Thyroid gland (tissue), 4 donors: Measurements from ENCODE around the gene SVIL. TPM values are rescaled to one million over a fixed set of nuclear protein-coding genes. Genes with fewer than 3 reads are reported as not detected.

ENCODE experiments used
- DNase-seq, 2 donors: peaks; one replicate each; pipeline ENCODE4 v3.0.0-alpha.2; 2019
- H3K27ac ChIP-seq, 3 donors: fragments of 200-600 bp; sonication (generic); 1 replicate in 2 of 3; 2 replicates in 1 of 3; pipeline ENCODE4 v1.5.1; 2016 to 2019; ENCODE audit warnings: mild to moderate bottlenecking in 1 of 3, moderate library complexity in 1 of 3
- H3K27me3 ChIP-seq: fragments of 200-600 bp; sonication (generic); one replicate; pipeline ENCODE4 v1.5.1; 2019
- H3K36me3 ChIP-seq, 2 donors: fragments of 200-600 bp; sonication (generic); one replicate each; pipeline ENCODE4 v1.5.1; 2016 to 2019
- H3K4me1 ChIP-seq, 2 donors: fragments of 200-600 bp; sonication (generic); one replicate each; pipeline ENCODE4 v1.5.1; 2017 to 2019
- H3K4me3 ChIP-seq, 3 donors: fragments of 200-600 bp; sonication (generic); replicated peaks in 1 of 3; 1 replicate in 2 of 3; 2 replicates in 1 of 3; pipeline ENCODE4 v1.5.1; 2016; ENCODE audit warnings: mild to moderate bottlenecking in 1 of 3
- H3K9me3 ChIP-seq: fragments of 200-600 bp; sonication (generic); one replicate; pipeline ENCODE4 v1.5.1; 2017
- CTCF ChIP-seq, 6 experiments: fragments of 200-600 bp in 3 of 6; fragments of 450-650 bp in 3 of 6; sonication (generic) in 3 of 6; IDR thresholded peaks; one replicate each; pipeline ENCODE4 v1.5.1; 2016 to 2019; ENCODE audit warnings: antibody characterized with exemption in 6 of 6, mild to moderate bottlenecking in 2 of 6, inconsistent platforms in 1 of 6, moderate library complexity in 1 of 6
- POLR2A ChIP-seq, 2 donors: fragments of 450-650 bp; IDR thresholded peaks; one replicate each; pipeline ENCODE4 v1.6.1; 2017; ENCODE audit warnings: antibody characterized with exemption in 2 of 2, mild to moderate bottlenecking in 2 of 2, moderate library complexity in 1 of 2
- WGBS, 2 donors: methylation state at CpG; one replicate each; pipeline ENCODE4 v1.1.5; 2017; 5-methylcytosine and 5-hydroxymethylcytosine counted together
- intact Hi-C: fragments of 100-400 bp; cut with DNase I; formaldehyde crosslinking; loops from one replicate; pipeline ENCODE4 v1.15.1; 2023
- microRNA counts, 2 donors: library from miRNA; unstranded; fragments of <30 nt; microRNA quantifications; one replicate each; lab custom pipeline; 2016 to 2017
- microRNA-seq: library from miRNA; unstranded; fragments of <30 nt; microRNA quantifications from one replicate; pipeline ENCODE4, GENCODE V29; 2016
- small RNA-seq: library from RNA; depleted of rRNA; stranded (forward); fragments of <200 nt; gene quantifications from one replicate; pipeline ENCODE3, GENCODE V24; 2016
- total RNA-seq, 4 donors: library from RNA; depleted of rRNA; stranded (reverse); fragments of >200 nt; gene quantifications; one replicate each; pipeline ENCODE4 v1.2.3, GENCODE V29; 2016

SVIL gene
- total RNA-seq, 4 donors from 2014 or later: 59.9 to 211 (median 134) TPM

GRCh38 chr10:29409241-29410054 is 225.3 kb downstream of the SVIL start:
- peaks cover 19 to 31% of the 10 kb centered on the region in 2 donors for H3K4me1 ChIP-seq
- intact Hi-C loops: no loop called here
- no peaks in the 10 kb centered on the region for H3K27me3 ChIP-seq
- DNase-seq: peak; percentile 81 to 83
- TF ChIP-seq CTCF (IDR thresholded peaks at IDR 0.05) (peak in 1 of 6 experiments; percentile 8), POLR2A (IDR thresholded peaks at IDR 0.05) (peak; percentile 58 to 84)
- no peaks in the 10 kb centered on the region for H3K9me3 ChIP-seq
- 10 to 21% methylated on average over 12 to 25 of the region's 69 CpGs for WGBS, 2 donors
- H3K36me3 ChIP-seq: no peaks in the 10 kb centered on the region
- H3K4me3 ChIP-seq: peak overlapping the region; percentile 52 to 77 (median 74)
- peak overlapping the region; percentile 63 to 92 (median 87) for H3K27ac ChIP-seq

- Histone ChIP-seq H3K27ac (peak overlapping the region; percentile 63 to 92 (median 87)), H3K27me3 (no peaks in the 10 kb centered on the region), H3K9me3 (no peaks in the 10 kb centered on the region), H3K36me3 (no peaks in the 10 kb centered on the region), H3K4me3 (peak overlapping the region in 2 of 3 donors; percentile 52 to 74), H3K4me1 (peaks cover 15 to 25% of the 10 kb centered on the region in 2 donors)
- intact Hi-C loops: no loop called here
- WGBS, 2 donors: 70 to 73% methylated on average over 2 of the region's 2 CpGs
- no peak for DNase-seq
- TF ChIP-seq CTCF (IDR thresholded peaks at IDR 0.05) (no peak), POLR2A (IDR thresholded peaks at IDR 0.05) (no peak)
Observed at GRCh38 chr10:29408847-29409240, 225.9 kb downstream of the SVIL start.

MicroRNA genes within 50 kb of the gene (microRNA counts, 767-probe panel; counts per million panel counts)
- 0 counts per million in 2 donors for microRNA hsa-miR-604 (lab: Ali Mortazavi, UCI)
- microRNA hsa-miR-938 (lab: Ali Mortazavi, UCI): 0 counts per million in 2 donors

Small RNA genes within 50 kb of the gene (microRNA-seq; reads per million reads assigned to microRNA genes)
- gene MIR604 (not detected), gene MIR938 (not detected)

Small RNA genes within 50 kb of the gene (small RNA-seq; reads per million reads assigned to genes)
- gene MIR604: not detected
- gene MIR938: not detected
- not detected for gene RF00105
